IPS DF 6.9 (cell line): ENCODE results near the gene CCDC78.
"Not testable (repeated sequence)": the region's sequence is repeated elsewhere in the genome, so short reads cannot be mapped to it uniquely, and the experiment has no call there.

ENCODE experiments used
- DNase-seq: peaks from one replicate; pipeline ENCODE4 v3.0.0-alpha.2; 2013; ENCODE audit warnings: low read depth, low spot score
- H3K27ac ChIP-seq: one replicate; pipeline ENCODE4 v1.5.1; 2013; ENCODE audit warnings: low read length, control low read depth
- H3K27me3 ChIP-seq: 2 replicates; pipeline ENCODE4 v1.6.1; 2013; ENCODE audit warnings: mild to moderate bottlenecking, low read length; ENCODE audit not compliant: control insufficient read depth, insufficient read depth
- H3K36me3 ChIP-seq: 2 replicates; pipeline ENCODE4 v1.6.1; 2013; ENCODE audit warnings: low read length; ENCODE audit not compliant: control insufficient read depth, insufficient read depth
- H3K4me1 ChIP-seq: 2 replicates; pipeline ENCODE4 v1.6.1; 2013; ENCODE audit warnings: low read length; ENCODE audit not compliant: control insufficient read depth, insufficient read depth
- H3K4me3 ChIP-seq: 2 replicates; pipeline ENCODE4 v1.5.1; 2013; ENCODE audit warnings: mild to moderate bottlenecking, low read length
- H3K9me3 ChIP-seq: 2 replicates; pipeline ENCODE4 v1.6.1; 2013; ENCODE audit warnings: low read length, inconsistent platforms; ENCODE audit not compliant: control insufficient read depth, insufficient read depth
- WGBS: extraction: QIAGEN DNeasy Blood & Tissue Kit; methylation state at CpG from one replicate; pipeline ENCODE4 v1.1.7; 2013; ENCODE audit warnings: mixed read lengths, missing lambda C conversion rate; ENCODE audit not compliant: insufficient read length, insufficient coverage; 5-methylcytosine and 5-hydroxymethylcytosine counted together

CCDC78 gene

GRCh38 chr16:760545-761343 lies 34.5 kb upstream of the CCDC78 start, which contains the start of gene MSLN:
TSS of gene MSLN (plus strand) at chr16:760734. CDS start at chr16:762681, 1,947 bp downstream.
- no CpG with 5 or more reads among the region's 37 CpGs for WGBS
- Histone ChIP-seq H3K27ac (no peak within 1 kb of the TSS), H3K27me3 (no peaks in the 10 kb centered on the region), H3K4me3 (no peak within 1 kb of the TSS), H3K9me3 (no peaks in the 10 kb centered on the region), H3K4me1 (no peaks in the 10 kb centered on the region; the same call in 1 of the 2 replicates), H3K36me3 (no peaks in the 10 kb centered on the region; the same call in 1 of the 2 replicates)
- DNase-seq: no peak

GRCh38 chr16:760065-760464 lies 33.8 kb upstream of the CCDC78 start:
- no peaks in the 10 kb centered on the region for H3K9me3 ChIP-seq
- H3K4me1 ChIP-seq: no peaks in the 10 kb centered on the region; the same call in 1 of the 2 replicates
- WGBS: no CpG with 5 or more reads among the region's 15 CpGs
- no peak overlapping the region for H3K4me3 ChIP-seq
- no peaks in the 10 kb centered on the region for H3K27me3 ChIP-seq
- H3K36me3 ChIP-seq: no peaks in the 10 kb centered on the region; the same call in 1 of the 2 replicates
- H3K27ac ChIP-seq: no peak overlapping the region
- no peak for DNase-seq

- WGBS: no CpG with 5 or more reads among the region's 34 CpGs
- H3K27ac ChIP-seq: no peak overlapping the region
- no peak overlapping the region for H3K4me3 ChIP-seq
- H3K4me1 ChIP-seq: no peaks in the 10 kb centered on the region; the same call in 1 of the 2 replicates
- H3K9me3 ChIP-seq: no peaks in the 10 kb centered on the region
- H3K27me3 ChIP-seq: no peaks in the 10 kb centered on the region
- DNase-seq: no peak
- H3K36me3 ChIP-seq: no peaks in the 10 kb centered on the region; the same call in 1 of the 2 replicates
These were observed 33.1 kb upstream of the CCDC78 start for GRCh38 chr16:759110-759910.

- no peaks in the 10 kb centered on the region for H3K27me3 ChIP-seq
- no CpG with 5 or more reads among the region's 5 CpGs for WGBS
- H3K36me3 ChIP-seq: no peaks in the 10 kb centered on the region; the same call in 1 of the 2 replicates
- H3K27ac ChIP-seq: no peak overlapping the region
- peaks cover 3% of the 10 kb centered on the region for H3K4me1 ChIP-seq
- H3K4me3 ChIP-seq: no peak overlapping the region
- DNase-seq: no peak
- H3K9me3 ChIP-seq: no peaks in the 10 kb centered on the region
These were observed 30.2 kb upstream of the CCDC78 start for GRCh38 chr16:756428-756827.

GRCh38 chr16:754656-755055 lies 28.4 kb upstream of the CCDC78 start:
- WGBS: no CpG with 5 or more reads among the region's 11 CpGs
- H3K27me3 ChIP-seq: no peaks in the 10 kb centered on the region
- H3K36me3 ChIP-seq: no peaks in the 10 kb centered on the region; the same call in 1 of the 2 replicates
- H3K4me1 ChIP-seq: peaks cover 3% of the 10 kb centered on the region
- H3K4me3 ChIP-seq: no peak overlapping the region
- H3K9me3 ChIP-seq: no peaks in the 10 kb centered on the region
- DNase-seq: no peak
- H3K27ac ChIP-seq: no peak overlapping the region

- not testable (repeated sequence) for H3K4me3 ChIP-seq, DNase-seq, H3K27ac ChIP-seq, H3K27me3 ChIP-seq, H3K9me3 ChIP-seq, H3K36me3 ChIP-seq, H3K4me1 ChIP-seq
- no CpG with 5 or more reads among the region's 11 CpGs for WGBS
These were observed 27.9 kb upstream of the CCDC78 start for GRCh38 chr16:754121-754607.

- H3K9me3 ChIP-seq: no peaks in the 10 kb centered on the region
- no CpG with 5 or more reads among the region's 10 CpGs for WGBS
- H3K4me1 ChIP-seq: peaks cover 3% of the 10 kb centered on the region
- no peaks in the 10 kb centered on the region for H3K27me3 ChIP-seq
- no peaks in the 10 kb centered on the region; the same call in 1 of the 2 replicates for H3K36me3 ChIP-seq
- no peak overlapping the region for H3K27ac ChIP-seq
- no peak overlapping the region for H3K4me3 ChIP-seq
- no peak for DNase-seq
These were observed 25.7 kb upstream of the CCDC78 start for GRCh38 chr16:752007-752312.

GRCh38 chr16:751152-752006 lies 25.1 kb upstream of the CCDC78 start:
- H3K9me3 ChIP-seq: no peaks in the 10 kb centered on the region
- no peak overlapping the region for H3K4me3 ChIP-seq
- H3K36me3 ChIP-seq: no peaks in the 10 kb centered on the region; the same call in 1 of the 2 replicates
- no peaks in the 10 kb centered on the region for H3K27me3 ChIP-seq
- H3K27ac ChIP-seq: no peak overlapping the region
- no peak for DNase-seq
- peaks cover 3% of the 10 kb centered on the region for H3K4me1 ChIP-seq
- no CpG with 5 or more reads among the region's 39 CpGs for WGBS

- DNase-seq: no peak
- Histone ChIP-seq H3K4me3 (no peak overlapping the region), H3K27me3 (no peaks in the 10 kb centered on the region), H3K9me3 (no peaks in the 10 kb centered on the region), H3K36me3 (no peaks in the 10 kb centered on the region; the same call in 1 of the 2 replicates), H3K27ac (no peak overlapping the region), H3K4me1 (peaks cover 3% of the 10 kb centered on the region)
- WGBS: no CpG with 5 or more reads among the region's 9 CpGs
These were observed 24.2 kb upstream of the CCDC78 start for GRCh38 chr16:750485-750884.

- Histone ChIP-seq H3K9me3 (no peaks in the 10 kb centered on the region), H3K36me3 (no peaks in the 10 kb centered on the region; the same call in 1 of the 2 replicates), H3K27ac (no peak overlapping the region), H3K27me3 (no peaks in the 10 kb centered on the region), H3K4me1 (peaks cover 3% of the 10 kb centered on the region), H3K4me3 (no peak overlapping the region)
- no peak for DNase-seq
- WGBS: no CpG with 5 or more reads among the region's 6 CpGs
These were observed 22.8 kb upstream of the CCDC78 start for GRCh38 chr16:749010-749409.
